ENCODE results near the gene SAAL1.

The SAAL1 gene

GRCh38 chr11:18105802-18106574, at the start of gene SAAL1:
TSS of gene SAAL1 (minus strand) at chr11:18106082. CDS start at chr11:18106041, 41 bp downstream.
- peak within 1 kb of the TSS; percentile 88 for H3K27ac ChIP-seq

GRCh38 chr11:18151581-18151980, 45.7 kb upstream of the SAAL1 start:
- Histone ChIP-seq H3K4me3 (ENCODE audit: low read depth, low read length) (no peak overlapping the region), H3K27ac (no peak overlapping the region), H3K36me3 (no peaks in the 10 kb centered on the region), H3K27me3 (ENCODE audit: insufficient read depth, low read depth, severe bottlenecking) (no peaks in the 10 kb centered on the region), H3K9me3 (ENCODE audit: severe bottlenecking) (no peaks in the 10 kb centered on the region)
- DNase-seq: no peak
- TF ChIP-seq CTCF (IDR thresholded peaks at IDR 0.05; ENCODE audit: low read depth, low read length): no peak

More at GRCh38 chr11:18105802-18106574, at the start of gene SAAL1:
- no peaks in the 10 kb centered on the region for H3K27me3 ChIP-seq (ENCODE audit: insufficient read depth, low read depth, severe bottlenecking)
- TF ChIP-seq CTCF (IDR thresholded peaks at IDR 0.05; ENCODE audit: low read depth, low read length): peak; percentile 89
- peak within 1 kb of the TSS; percentile 98 for H3K4me3 ChIP-seq (ENCODE audit: low read depth, low read length)
- DNase-seq: peak; percentile 90
- no peaks in the 10 kb centered on the region for H3K9me3 ChIP-seq (ENCODE audit: severe bottlenecking)
- H3K36me3 ChIP-seq: peaks cover 38% of the 10 kb centered on the region

GRCh38 chr11:18145837-18146236, 40.0 kb upstream of the SAAL1 start:
- H3K27ac ChIP-seq: no peak overlapping the region
- no peak overlapping the region for H3K4me3 ChIP-seq (ENCODE audit: low read depth, low read length)
- H3K36me3 ChIP-seq: no peaks in the 10 kb centered on the region
- DNase-seq: no peak
- no peaks in the 10 kb centered on the region for H3K9me3 ChIP-seq (ENCODE audit: severe bottlenecking)
- TF ChIP-seq CTCF (IDR thresholded peaks at IDR 0.05; ENCODE audit: low read depth, low read length): no peak
- no peaks in the 10 kb centered on the region for H3K27me3 ChIP-seq (ENCODE audit: insufficient read depth, low read depth, severe bottlenecking)

GRCh38 chr11:18145025-18145424, 39.1 kb upstream of the SAAL1 start:
- Histone ChIP-seq H3K27ac (no peak overlapping the region), H3K4me3 (ENCODE audit: low read depth, low read length) (no peak overlapping the region), H3K36me3 (no peaks in the 10 kb centered on the region), H3K9me3 (ENCODE audit: severe bottlenecking) (no peaks in the 10 kb centered on the region), H3K27me3 (ENCODE audit: insufficient read depth, low read depth, severe bottlenecking) (no peaks in the 10 kb centered on the region)
- no peak for DNase-seq
- no peak for TF ChIP-seq CTCF (IDR thresholded peaks at IDR 0.05; ENCODE audit: low read depth, low read length)

- TF ChIP-seq CTCF (IDR thresholded peaks at IDR 0.05; ENCODE audit: low read depth, low read length): no peak
- Histone ChIP-seq H3K4me3 (ENCODE audit: low read depth, low read length) (no peak overlapping the region), H3K36me3 (no peaks in the 10 kb centered on the region), H3K27ac (no peak overlapping the region), H3K9me3 (ENCODE audit: severe bottlenecking) (no peaks in the 10 kb centered on the region), H3K27me3 (ENCODE audit: insufficient read depth, low read depth, severe bottlenecking) (no peaks in the 10 kb centered on the region)
- no peak for DNase-seq
Measured at GRCh38 chr11:18144243-18144642, 38.4 kb upstream of the SAAL1 start.

GRCh38 chr11:18140145-18140544, 34.3 kb upstream of the SAAL1 start:
- no peak overlapping the region for H3K27ac ChIP-seq
- no peak overlapping the region for H3K4me3 ChIP-seq (ENCODE audit: low read depth, low read length)
- H3K9me3 ChIP-seq (ENCODE audit: severe bottlenecking): no peaks in the 10 kb centered on the region
- no peaks in the 10 kb centered on the region for H3K27me3 ChIP-seq (ENCODE audit: insufficient read depth, low read depth, severe bottlenecking)
- TF ChIP-seq CTCF (IDR thresholded peaks at IDR 0.05; ENCODE audit: low read depth, low read length): no peak
- H3K36me3 ChIP-seq: no peaks in the 10 kb centered on the region
- no peak for DNase-seq

Data from WERI-Rb-1 (cell line).